Measurements from ENCODE around the gene SURF2. TPM values are rescaled to one million over a fixed set of nuclear protein-coding genes. Genes with fewer than 3 reads are reported as not detected.

SURF2 gene
- total and polyA plus RNA-seq, 2 donors (not counting 3 experiments of a cell fraction or from before 2014, with no cell fraction given), result 10.6 to 14.2 TPM

DNA sequence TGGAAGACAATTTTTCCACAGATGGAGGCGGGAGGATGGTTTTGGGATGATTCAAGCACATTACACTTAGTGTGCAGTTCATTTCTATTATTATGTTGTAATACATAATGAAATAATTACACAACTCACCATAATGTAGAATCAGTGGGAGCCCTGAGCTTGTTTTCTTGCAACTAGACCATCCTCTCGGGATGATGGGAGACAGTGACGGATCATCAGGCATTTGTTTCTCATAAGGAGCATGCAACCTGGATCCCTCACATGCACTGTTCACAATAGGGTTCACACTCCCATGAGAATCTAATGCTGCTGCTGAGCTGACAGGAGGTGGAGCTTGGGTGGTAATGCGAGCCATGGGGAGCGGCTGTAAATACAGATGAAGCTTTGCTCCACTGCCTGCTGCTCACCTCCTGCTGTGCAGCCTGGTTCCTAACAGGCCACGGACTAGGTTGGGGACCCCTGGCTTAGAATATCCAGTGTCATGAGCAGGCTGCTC is 21.4 kb downstream of the SURF2 start:
- Histone ChIP-seq H3K36me3 (ENCODE audit: control insufficient read depth in 2 of 2, extremely low read depth in 1 of 2, insufficient read depth in 2 of 2, low read length in 2 of 2) (peaks cover 3% of the 10 kb centered on the region in 2 experiments), H3K9ac (replicated peaks; ENCODE audit: extremely low read depth, insufficient read depth, low read length) (no peak overlapping the region), H3K9me3 (replicated peaks; ENCODE audit: control insufficient read depth, insufficient read depth, low read length) (no peaks in the 10 kb centered on the region), H3K79me2 (ENCODE audit: control insufficient read depth, insufficient read depth, low read length) (peaks cover 30% of the 10 kb centered on the region), H3K27me3 (ENCODE audit: control insufficient read depth in 2 of 2, insufficient read depth in 2 of 2, low read length in 2 of 2) (no peaks in the 10 kb centered on the region), H2AFZ (ENCODE audit: low read depth, low read length) (no peak overlapping the region), H3K9me1 (replicated peaks; ENCODE audit: control insufficient read depth, extremely low read depth, insufficient read depth, low read length) (no peaks in the 10 kb centered on the region), H3K4me3 (replicated peaks in 1 of 3; ENCODE audit: insufficient read depth in 1 of 3, low read depth in 1 of 3, low read length in 3 of 3) (no peak overlapping the region), H3K27ac (ENCODE audit: insufficient read depth, low read depth, low read length) (no peak overlapping the region), H3K4me1 (ENCODE audit: control insufficient read depth, extremely low read depth, insufficient read depth, low read length) (peaks cover 10% of the 10 kb centered on the region), H3K4me2 (ENCODE audit: insufficient read depth, low read length) (no peak overlapping the region), H4K20me1 (replicated peaks; ENCODE audit: control insufficient read depth, extremely low read depth, insufficient read depth, low read length) (peaks cover 2% of the 10 kb centered on the region)
- dilution Hi-C loops (cut with MboI; ENCODE audit: extremely low pct_ligation_motif_present, low sequenced_read_pairs), result no loop called here
- intact Hi-C loops (cut with micrococcal nuclease), result loop anchor here (2.0 kb wide), 1 partner anchor 19 kb away; no protein-coding TSS in a partner anchor
- TF ChIP-seq, protein P1, sequence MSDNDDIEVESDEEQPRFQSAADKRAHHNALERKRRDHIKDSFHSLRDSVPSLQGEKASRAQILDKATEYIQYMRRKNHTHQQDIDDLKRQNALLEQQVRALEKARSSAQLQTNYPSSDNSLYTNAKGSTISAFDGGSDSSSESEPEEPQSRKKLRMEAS (IDR thresholded peaks at IDR 0.05; ENCODE audit: insufficient read depth, insufficient read length), result no peak
- TF ChIP-seq, protein P2, sequence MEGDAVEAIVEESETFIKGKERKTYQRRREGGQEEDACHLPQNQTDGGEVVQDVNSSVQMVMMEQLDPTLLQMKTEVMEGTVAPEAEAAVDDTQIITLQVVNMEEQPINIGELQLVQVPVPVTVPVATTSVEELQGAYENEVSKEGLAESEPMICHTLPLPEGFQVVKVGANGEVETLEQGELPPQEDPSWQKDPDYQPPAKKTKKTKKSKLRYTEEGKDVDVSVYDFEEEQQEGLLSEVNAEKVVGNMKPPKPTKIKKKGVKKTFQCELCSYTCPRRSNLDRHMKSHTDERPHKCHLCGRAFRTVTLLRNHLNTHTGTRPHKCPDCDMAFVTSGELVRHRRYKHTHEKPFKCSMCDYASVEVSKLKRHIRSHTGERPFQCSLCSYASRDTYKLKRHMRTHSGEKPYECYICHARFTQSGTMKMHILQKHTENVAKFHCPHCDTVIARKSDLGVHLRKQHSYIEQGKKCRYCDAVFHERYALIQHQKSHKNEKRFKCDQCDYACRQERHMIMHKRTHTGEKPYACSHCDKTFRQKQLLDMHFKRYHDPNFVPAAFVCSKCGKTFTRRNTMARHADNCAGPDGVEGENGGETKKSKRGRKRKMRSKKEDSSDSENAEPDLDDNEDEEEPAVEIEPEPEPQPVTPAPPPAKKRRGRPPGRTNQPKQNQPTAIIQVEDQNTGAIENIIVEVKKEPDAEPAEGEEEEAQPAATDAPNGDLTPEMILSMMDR (IDR thresholded peaks at IDR 0.05; ENCODE audit: extremely low read depth in 1 of 2, insufficient read depth in 1 of 2, low read depth in 1 of 2, low read length in 2 of 2), result no peak
- TF ChIP-seq GATA2 (IDR thresholded peaks at IDR 0.05; ENCODE audit: insufficient read depth, insufficient read length, low read depth, low read length) (no peak), MYC (IDR thresholded peaks at IDR 0.05; ENCODE audit: low read depth, low read length) (no peak), JUN (IDR thresholded peaks at IDR 0.05; ENCODE audit: borderline replicate concordance, insufficient read depth, insufficient read length, low read depth) (no peak), POLR2A (IDR thresholded peaks at IDR 0.05; ENCODE audit: low read depth, low read length) (no peak), EZH2 (IDR thresholded peaks at IDR 0.05; ENCODE audit: borderline replicate concordance, low read depth, low read length, severe bottlenecking) (no peak), POLR2AphosphoS5 (IDR thresholded peaks at IDR 0.05; ENCODE audit: insufficient read depth, low read depth, low read length) (no peak), FOS (IDR thresholded peaks at IDR 0.05; ENCODE audit: borderline replicate concordance, insufficient read depth, low read length) (no peak)
- no TSS peak for BruUV-seq (replicated peaks)
- ChIA-PET CTCF (interaction anchor here (0.9 to 3.2 kb wide), 4 partner anchors 17 to 109 kb away, joined by 3 to 10 read pairs (median 3); partner anchors contain the start of genes MED22 and RPL7A), POLR2A (interaction anchor here (1.8 kb wide), 1 partner anchor 30 kb away, joined by 10 read pairs; the partner anchor contains the start of genes MED22 and RPL7A)
- DNase-seq (ENCODE audit: low read depth, low spot score), result no peak
- FAIRE-seq, result no peak
